H1 (cell line): ENCODE measurements around the gene PDK3. TPM values are rescaled to one million over a fixed set of nuclear protein-coding genes. Genes with fewer than 3 reads are reported as not detected.
A peak's percentile ranks its signal among the peaks of the same experiment; 100 is the strongest.

Experiments
- CTCF ChIA-PET: fragments of 300-600 bp; sonication (Branson Sonifier 250); formaldehyde crosslinking; loops from one replicate; lab custom pipeline; 2021; ENCODE audit not compliant: partially characterized antibody; lab: Charles Lee
- POLR2A ChIA-PET: fragments of 300-600 bp; sonication (Branson Sonifier 250); formaldehyde crosslinking; loops from one replicate; lab custom pipeline; 2021; ENCODE audit warnings: inconsistent platforms; ENCODE audit not compliant: partially characterized antibody; lab: Charles Lee
- DNase-seq, 2 experiments: peaks; one replicate each; pipeline versions ENCODE4 v3.0.0 to v3.0.0-alpha.2; 2010 to 2022; ENCODE audit warnings: low spot score in 2 of 2, low read depth in 1 of 2, mixed read lengths in 1 of 2
- FAIRE-seq: peaks from 2 replicates; lab custom pipeline; 2011; peaks lifted over from hg19 to GRCh38; lab: Jason Lieb, UNC
- H2AFZ ChIP-seq: 2 replicates; pipeline ENCODE4 v1.8.1; 2012; ENCODE audit warnings: low read length, inconsistent platforms
- H2AK5ac ChIP-seq: 2 replicates; pipeline ENCODE4 v1.6.1; 2013; ENCODE audit warnings: low read depth, low read length
- H2BK120ac ChIP-seq: replicated peaks from 2 replicates; pipeline ENCODE3; 2013; ENCODE audit warnings: low read depth, low read length, inconsistent platforms
- H2BK12ac ChIP-seq: 2 replicates; pipeline ENCODE4 v1.6.1; 2013; ENCODE audit warnings: low read depth, low read length
- H2BK15ac ChIP-seq: 2 replicates; pipeline ENCODE4 v1.6.1; 2013; ENCODE audit warnings: low read length
- H2BK20ac ChIP-seq: 2 replicates; pipeline ENCODE4 v1.6.1; 2013; ENCODE audit warnings: low read length
- H2BK5ac ChIP-seq: 2 replicates; pipeline ENCODE4 v1.6.1; 2013; ENCODE audit warnings: low read depth, low read length
- H3K14ac ChIP-seq: 2 replicates; pipeline ENCODE4 v1.6.1; 2013; ENCODE audit warnings: inconsistent platforms; ENCODE audit not compliant: insufficient read length
- H3K18ac ChIP-seq: 2 replicates; pipeline ENCODE4 v1.6.1; 2013; ENCODE audit warnings: low read length; ENCODE audit errors: extremely low read depth
- H3K23ac ChIP-seq: 2 replicates; pipeline ENCODE4 v1.6.1; 2013; ENCODE audit warnings: inconsistent platforms; ENCODE audit not compliant: insufficient read length
- H3K23me2 ChIP-seq: 2 replicates; pipeline ENCODE4 v1.6.1; 2013; ENCODE audit warnings: low read depth, low read length
- H3K27ac ChIP-seq: 2 replicates; pipeline ENCODE4 v1.6.1; 2011; ENCODE audit warnings: low read depth, low read length, inconsistent platforms
- H3K27me3 ChIP-seq, 4 experiments: replicated peaks in 1 of 4; 1 replicate in 1 of 4; 2 replicates in 3 of 4; pipeline versions ENCODE4 v1.6.1 to v1.8.1; 2011 to 2013; ENCODE audit warnings: low read length in 3 of 4, mild to moderate bottlenecking in 3 of 4, inconsistent platforms in 2 of 4, mixed read lengths in 2 of 4, moderate library complexity in 1 of 4; ENCODE audit not compliant: control insufficient read depth in 3 of 4, insufficient read depth in 3 of 4; ENCODE audit errors: extremely low read depth in 1 of 4
- H3K36me3 ChIP-seq, 4 experiments: 2 replicates each; pipeline versions ENCODE4 v1.6.1 to v1.8.1; 2011 to 2013; ENCODE audit warnings: mild to moderate bottlenecking in 4 of 4, low read length in 3 of 4, moderate library complexity in 2 of 4, control low read depth in 1 of 4, inconsistent platforms in 1 of 4; ENCODE audit not compliant: insufficient read depth in 4 of 4, control insufficient read depth in 2 of 4
- H3K4ac ChIP-seq: replicated peaks from 2 replicates; pipeline ENCODE3; 2013; ENCODE audit warnings: low read length, low read depth, mixed read lengths, inconsistent platforms; ENCODE audit not compliant: insufficient read length
- H3K4me1 ChIP-seq, 4 experiments: replicated peaks in 1 of 4; 1 replicate in 1 of 4; 2 replicates in 3 of 4; pipeline versions ENCODE4 v1.6.1 to v1.8.1; 2011 to 2013; ENCODE audit warnings: low read length in 3 of 4, inconsistent platforms in 2 of 4, mixed read lengths in 1 of 4; ENCODE audit not compliant: insufficient read depth in 4 of 4, control insufficient read depth in 3 of 4
- H3K4me2 ChIP-seq, 2 experiments: 2 replicates each; pipeline versions ENCODE4 v1.6.1 to v1.8.1; 2011 to 2013; ENCODE audit warnings: low read depth in 2 of 2, low read length in 2 of 2, control low read depth in 1 of 2, inconsistent platforms in 1 of 2, mild to moderate bottlenecking in 1 of 2; ENCODE audit not compliant: insufficient read depth in 1 of 2
- H3K4me3 ChIP-seq, 4 experiments: fragments of 200-600, 300-600 bp in 1 of 4; sonication (generic), shearing (Covaris generic), sonication (Bioruptor Twin) in 1 of 4; 2 replicates each; pipeline versions ENCODE4 v1.5.1 to v1.8.1; 2011 to 2016; ENCODE audit warnings: low read length in 4 of 4, low read depth in 3 of 4, control low read depth in 2 of 4, inconsistent platforms in 2 of 4, mild to moderate bottlenecking in 2 of 4, mixed read lengths in 1 of 4, moderate library complexity in 1 of 4; ENCODE audit not compliant: insufficient read depth in 2 of 4; ENCODE audit errors: extremely low read depth in 1 of 4
- H3K56ac ChIP-seq: replicated peaks from 2 replicates; pipeline ENCODE3; 2013; ENCODE audit warnings: low read depth, mild to moderate bottlenecking, mixed read lengths, low read length, inconsistent platforms; ENCODE audit not compliant: insufficient read length
- H3K79me1 ChIP-seq: 2 replicates; pipeline ENCODE4 v1.6.1; 2013; ENCODE audit warnings: low read depth, low read length, control low read depth
- H3K79me2 ChIP-seq, 2 experiments: 2 replicates each; pipeline versions ENCODE4 v1.6.1 to v1.8.1; 2012 to 2013; ENCODE audit warnings: low read length in 2 of 2, mild to moderate bottlenecking in 2 of 2, inconsistent platforms in 1 of 2; ENCODE audit not compliant: insufficient read depth in 2 of 2, control insufficient read depth in 1 of 2
- H3K9ac ChIP-seq, 4 experiments: replicated peaks in 1 of 4; 1 replicate in 1 of 4; 2 replicates in 3 of 4; pipeline versions ENCODE4 v1.6.1 to v1.8.1; 2011 to 2013; ENCODE audit warnings: low read depth in 3 of 4, low read length in 3 of 4, control low read depth in 2 of 4, mild to moderate bottlenecking in 2 of 4, moderate library complexity in 2 of 4, inconsistent platforms in 1 of 4; ENCODE audit errors: extremely low read depth in 1 of 4
- H3K9me3 ChIP-seq, 2 experiments: 2 replicates each; pipeline versions ENCODE4 v1.6.1 to v1.8.1; 2012 to 2013; ENCODE audit warnings: mild to moderate bottlenecking in 2 of 2, moderate library complexity in 2 of 2, control low read depth in 1 of 2, inconsistent platforms in 1 of 2, low read depth in 1 of 2, low read length in 1 of 2, mixed read lengths in 1 of 2; ENCODE audit not compliant: insufficient read depth in 2 of 2
- H4K20me1 ChIP-seq, 2 experiments: replicated peaks in 1 of 2; 2 replicates each; pipeline versions ENCODE3 to v1.8.1; 2011 to 2013; ENCODE audit warnings: inconsistent platforms in 2 of 2, low read length in 2 of 2, mild to moderate bottlenecking in 1 of 2; ENCODE audit not compliant: insufficient read depth in 2 of 2, control insufficient read depth in 1 of 2
- H4K5ac ChIP-seq: 2 replicates; pipeline ENCODE4 v1.6.1; 2013; ENCODE audit warnings: low read length, low read depth, mixed read lengths, inconsistent platforms; ENCODE audit not compliant: insufficient read length
- H4K8ac ChIP-seq: 2 replicates; pipeline ENCODE4 v1.8.0; 2013; ENCODE audit warnings: mild to moderate bottlenecking, moderate library complexity, low read length, inconsistent platforms; ENCODE audit not compliant: insufficient read depth; ENCODE audit errors: extremely low read depth
- H4K91ac ChIP-seq: replicated peaks from 2 replicates; pipeline ENCODE3; 2013; ENCODE audit warnings: low read length, mixed read lengths, inconsistent platforms; ENCODE audit not compliant: insufficient read length
- CBX5 ChIP-seq: fragments of 300-800, 300-1000 bp; sonication (generic); IDR thresholded peaks from 2 replicates; pipeline ENCODE4 v1.7.1; 2016; ENCODE audit warnings: antibody characterized with exemption, low read length, low read depth
- KDM5A ChIP-seq: fragments of 200-600 bp; IDR thresholded peaks from 2 replicates; pipeline ENCODE4 v1.7.1; 2012; ENCODE audit warnings: mild to moderate bottlenecking, low read length, inconsistent platforms, mixed read lengths
- RAD21 ChIP-seq, 2 experiments: IDR thresholded peaks in 1 of 2; conservative IDR thresholded peaks in 1 of 2; 2 replicates each; pipeline ENCODE4 v1.6.1; 2011; ENCODE audit warnings: low read depth in 2 of 2, low read length in 2 of 2, improper control_type of control experiment in 1 of 2, inconsistent platforms in 1 of 2, mild to moderate bottlenecking in 1 of 2, moderate library complexity in 1 of 2
- RXRA ChIP-seq: IDR thresholded peaks from 2 replicates; pipeline ENCODE4 v1.6.1; 2011; ENCODE audit warnings: low read depth, mild to moderate bottlenecking, low read length, moderate library complexity; ENCODE audit not compliant: insufficient read depth
- WGBS, 2 experiments: shearing (Covaris generic) in 1 of 2; methylation state at CpG; one replicate each; pipeline versions ENCODE4 v1.1.6 to v1.1.7; 2013 to 2015; ENCODE audit warnings: low lambda C conversion rate in 2 of 2, mixed read lengths in 2 of 2, inconsistent platforms in 1 of 2, low coverage in 1 of 2, missing lambda C conversion rate in 1 of 2; ENCODE audit not compliant: insufficient replicate concordance in 2 of 2, insufficient coverage in 1 of 2, insufficient read length in 1 of 2; ENCODE audit errors: extremely low coverage in 1 of 2, missing lambda C conversion rate in 1 of 2; 5-methylcytosine and 5-hydroxymethylcytosine counted together
- polyA plus RNA-seq, 7 experiments: library from polyadenylated mRNA; depleted of rRNA in 3 of 7; stranded (reverse) in 5 of 7; unstranded in 2 of 7; fragments of >200 nt in 5 of 7; fragments of 200-250 nt in 2 of 7; gene quantifications; 1 replicate in 5 of 7; 2 replicates in 1 of 7; 4 replicates in 1 of 7; pipeline versions ENCODE4 v1.2.1 to v1.2.3, GENCODE V29; 2011 to 2013; ENCODE audit warnings: missing spikeins in 2 of 7, mixed read lengths in 2 of 7
- total RNA-seq: library from RNA; stranded (reverse); fragmentation: NEBNext Ultra II Directional; extraction: Animal tissue kit (Norgen Biotek cat#: 25700); gene quantifications from 2 replicates; pipeline ENCODE4 v1.2.1, GENCODE V29; 2021

The PDK3 gene
- total and polyA plus RNA-seq, 2 of the 8 experiments (the other 6 are each of a cell fraction or from before 2014, with no cell fraction given), result 22.5 to 25.5 TPM

DNA sequence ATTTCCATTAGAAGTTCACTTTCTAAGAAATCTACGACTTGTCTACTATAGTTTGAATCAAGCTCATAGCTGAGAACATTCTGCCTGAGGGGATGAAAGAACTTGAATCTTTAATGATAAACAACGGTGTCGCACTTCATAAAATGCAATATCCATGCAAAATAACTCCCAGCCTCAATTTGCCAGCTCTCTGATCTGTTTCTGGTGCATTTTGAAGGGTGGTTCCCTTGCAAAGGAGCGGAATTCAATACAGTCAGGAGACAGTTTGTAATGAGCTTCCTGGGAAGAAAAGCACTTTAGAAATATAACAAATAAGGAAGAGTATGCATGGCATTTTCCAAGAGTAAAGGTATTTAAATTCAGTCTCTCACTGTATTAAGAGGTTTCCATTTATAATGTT lies 102.1 kb downstream of the PDK3 start:
- H3K4me2 ChIP-seq, result no peak overlapping the region
- H3K56ac ChIP-seq, result no peak overlapping the region
- no peaks in the 10 kb centered on the region for H3K79me1 ChIP-seq
- H4K20me1 ChIP-seq, result no peaks in the 10 kb centered on the region
- POLR2A ChIA-PET, result no interaction called here
- H3K23ac ChIP-seq, result no peak overlapping the region
- CTCF ChIA-PET, result interaction anchor here (0.9 kb wide), 1 partner anchor 169 kb away, joined by 4 read pairs; no protein-coding TSS in a partner anchor
- no peak overlapping the region for H4K8ac ChIP-seq
- H3K4me3 ChIP-seq, result no peak overlapping the region
- no peaks in the 10 kb centered on the region for H3K9me3 ChIP-seq
- no peak overlapping the region for H2BK20ac ChIP-seq
- H4K5ac ChIP-seq, result no peak overlapping the region
- H3K9ac ChIP-seq, result no peak overlapping the region
- no peaks in the 10 kb centered on the region for H3K36me3 ChIP-seq
- no peaks in the 10 kb centered on the region for H3K23me2 ChIP-seq
- H3K4ac ChIP-seq, result no peak overlapping the region
- H2BK120ac ChIP-seq, result no peak overlapping the region
- H3K27ac ChIP-seq, result no peak overlapping the region
- H2BK12ac ChIP-seq, result no peak overlapping the region
- H2AFZ ChIP-seq, result no peak overlapping the region
- no peak overlapping the region for H2AK5ac ChIP-seq
- H2BK15ac ChIP-seq, result no peak overlapping the region
- no peak overlapping the region for H3K18ac ChIP-seq
- TF ChIP-seq RXRA (no peak), CBX5 (no peak), RAD21 (IDR thresholded peaks at IDR 0.05 in 1 of 2, conservative IDR thresholded peaks at IDR 0.05 in 1 of 2; ENCODE audit: low read depth in 2 of 2, low read length in 2 of 2) (no peak), KDM5A (no peak)
- H3K27me3 ChIP-seq, result no peaks in the 10 kb centered on the region
- WGBS, 2 experiments, result 100% methylated on average over 4 of the region's 4 CpGs; no CpG with 5 or more reads in 1 of the 2 experiments
- peak; percentile 42 for FAIRE-seq
- no peaks in the 10 kb centered on the region for H3K79me2 ChIP-seq
- H2BK5ac ChIP-seq, result no peak overlapping the region
- no peak overlapping the region for H4K91ac ChIP-seq
- H3K4me1 ChIP-seq, result no peaks in the 10 kb centered on the region
- no peak overlapping the region for H3K14ac ChIP-seq
- DNase-seq, result no peak
